NCI-H345 (cell line): ENCODE measurements around the gene PAGR1.
"Not testable (repeated sequence)": the region's sequence is repeated elsewhere in the genome, so short reads cannot be mapped to it uniquely, and the experiment has no call there.

Source experiments
- DNase-seq: peaks from one replicate; lab custom pipeline; 2025; lab: John Stamatoyannopoulos, UW

The PAGR1 gene

DNA sequence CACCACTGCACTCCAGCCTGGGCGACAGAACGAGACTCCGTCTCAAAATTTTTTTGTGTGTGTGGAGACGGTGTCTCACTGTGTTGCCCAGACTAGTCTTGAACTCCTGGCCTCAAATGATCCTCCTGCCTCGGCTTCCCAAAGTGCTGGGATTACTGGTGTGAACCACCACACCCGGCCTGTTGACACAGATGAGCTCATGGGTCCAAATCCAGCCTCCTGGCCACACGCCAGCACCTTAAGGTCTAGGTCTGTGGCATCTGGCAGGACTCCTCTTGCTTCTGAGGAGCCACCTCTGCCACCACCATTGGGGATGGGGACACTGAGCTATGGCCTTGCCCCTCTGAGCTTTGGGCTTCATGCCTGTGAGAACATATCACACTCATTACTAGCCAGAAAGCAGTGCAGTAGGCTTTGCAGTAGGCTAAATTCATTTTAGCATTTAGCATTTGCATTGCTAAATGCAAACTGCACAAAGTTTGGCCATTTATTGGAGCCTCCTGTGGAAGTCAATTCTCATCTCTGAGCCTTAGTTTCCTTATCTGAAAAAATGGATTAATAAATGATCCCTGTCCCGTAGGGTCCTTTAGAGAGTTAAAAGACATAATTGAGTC, 52.6 kb downstream of the PAGR1 start:
- DNase-seq, result no peak

DNA sequence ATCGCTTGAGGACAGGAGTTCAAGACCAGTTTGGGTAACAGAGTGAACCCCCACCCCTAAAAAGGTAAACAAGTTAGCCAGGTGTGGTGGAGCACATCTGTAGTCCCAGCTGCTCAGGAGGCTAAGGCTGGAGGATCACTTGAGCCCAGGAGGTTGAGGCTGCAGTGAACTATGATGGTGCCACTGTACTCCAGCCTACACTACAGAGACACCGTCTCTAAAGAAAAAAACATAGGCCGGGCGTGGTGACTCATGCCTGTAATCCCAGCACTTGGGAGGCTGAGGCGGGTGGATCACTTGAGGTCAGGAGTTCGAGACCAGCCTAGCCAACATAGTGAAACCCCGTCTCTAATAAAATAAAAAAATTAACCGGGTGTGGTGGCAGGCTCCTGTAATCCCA, 53.1 kb downstream of the PAGR1 start:
- not testable (repeated sequence) for DNase-seq
